NCI-H128 (cell line): ENCODE measurements around the gene PEAK1.
"Not testable (repeated sequence)": the region's sequence is repeated elsewhere in the genome, so short reads cannot be mapped to it uniquely, and the experiment has no call there.

ENCODE experiments used
- DNase-seq: peaks from one replicate; lab custom pipeline; 2025; ENCODE audit not compliant: unreplicated experiment; lab: John Stamatoyannopoulos, UW

Gene PEAK1

DNA sequence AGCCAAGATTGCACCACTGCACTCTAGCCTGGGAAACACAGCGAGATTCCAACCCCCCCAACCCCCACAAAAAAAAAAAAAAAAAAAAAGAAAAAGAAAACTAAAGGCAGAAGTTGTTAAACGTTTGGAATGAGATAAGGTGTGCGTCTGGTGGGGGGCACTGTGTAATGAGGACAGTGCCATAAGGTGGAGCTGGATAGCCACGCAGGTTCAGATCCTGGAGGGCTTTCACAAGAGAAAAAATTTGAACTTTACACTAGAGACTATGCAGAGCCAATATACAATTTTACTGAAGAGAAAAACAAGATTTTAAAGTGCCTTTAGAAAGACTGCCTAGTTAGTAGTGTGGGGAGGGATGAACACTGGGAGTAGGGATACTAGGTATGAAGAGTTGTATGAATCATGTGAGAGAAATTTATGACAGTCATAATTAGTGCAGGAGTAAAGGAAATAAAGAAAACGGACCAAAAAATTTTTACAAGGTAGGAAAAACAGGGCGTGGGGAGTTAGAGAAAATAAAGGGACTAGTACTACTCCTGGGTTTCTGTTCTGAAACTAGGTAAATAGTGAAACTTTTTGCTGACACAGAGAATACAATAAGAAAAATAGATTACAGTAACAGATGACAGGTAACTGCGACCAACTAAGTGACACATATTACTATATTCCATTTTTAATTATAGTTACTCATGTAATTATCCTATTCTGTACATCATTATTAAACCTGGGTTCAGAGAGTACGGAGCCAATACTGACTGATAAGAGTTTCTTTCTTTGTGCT lies 108.1 kb downstream of the PEAK1 start:
- no peak for DNase-seq

GRCh38 chr15:77311020-77311419 lies 108.9 kb downstream of the PEAK1 start:
- DNase-seq: no peak

- no peak for DNase-seq
These were observed 110.5 kb downstream of the PEAK1 start for GRCh38 chr15:77309392-77309791.

DNA sequence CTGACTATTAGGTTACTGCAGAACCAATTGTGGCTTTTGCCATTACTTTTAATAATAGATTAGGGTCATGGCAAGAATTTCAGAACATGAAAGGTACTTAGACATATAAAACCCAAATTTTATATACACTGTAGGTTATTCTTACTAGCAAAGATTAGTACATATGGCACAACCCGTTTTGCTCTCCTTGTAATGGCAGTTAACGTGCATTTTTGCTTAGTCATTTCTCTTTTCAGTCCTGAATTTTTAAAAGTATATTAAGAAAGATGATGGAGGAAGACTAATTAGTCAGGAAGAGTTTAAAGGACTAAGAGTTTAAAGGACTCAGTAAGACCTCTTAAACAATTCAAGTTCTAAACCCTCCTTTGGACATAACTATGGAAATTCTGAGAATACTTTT lies 114.0 kb downstream of the PEAK1 start:
- no peak for DNase-seq

GRCh38 chr15:77296773-77297337 lies 123.0 kb downstream of the PEAK1 start:
- no peak for DNase-seq

GRCh38 chr15:77295446-77295845 lies 124.5 kb downstream of the PEAK1 start:
- no peak for DNase-seq

DNA sequence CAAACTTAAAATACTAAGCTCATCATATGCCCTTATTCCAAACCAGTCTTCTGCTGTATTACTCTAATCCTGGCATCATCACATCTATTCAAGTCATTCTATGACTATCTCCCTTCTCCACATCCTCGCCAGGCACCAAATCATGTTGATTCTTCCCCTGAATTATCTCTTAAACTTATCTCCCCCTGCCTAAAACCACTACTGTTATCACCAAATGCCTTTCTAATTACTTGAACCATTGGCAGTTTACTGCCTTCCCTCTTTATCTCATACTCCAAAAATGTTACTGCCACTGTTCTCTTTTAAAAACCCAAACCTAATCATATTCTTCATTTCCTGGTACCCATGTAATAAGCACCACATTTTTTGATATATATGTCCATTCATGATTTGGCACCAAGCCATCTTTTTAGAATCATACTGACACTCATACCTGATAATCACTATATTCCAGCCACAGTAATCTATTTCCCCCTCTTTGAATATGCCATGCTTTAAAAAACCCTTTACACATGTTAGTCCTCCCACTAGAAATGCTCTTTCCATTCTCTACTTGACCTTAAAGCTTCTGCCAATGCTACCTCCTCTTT lies 126.8 kb downstream of the PEAK1 start:
- no peak for DNase-seq

GRCh38 chr15:77291107-77291506 lies 128.8 kb downstream of the PEAK1 start:
- DNase-seq: no peak

DNA sequence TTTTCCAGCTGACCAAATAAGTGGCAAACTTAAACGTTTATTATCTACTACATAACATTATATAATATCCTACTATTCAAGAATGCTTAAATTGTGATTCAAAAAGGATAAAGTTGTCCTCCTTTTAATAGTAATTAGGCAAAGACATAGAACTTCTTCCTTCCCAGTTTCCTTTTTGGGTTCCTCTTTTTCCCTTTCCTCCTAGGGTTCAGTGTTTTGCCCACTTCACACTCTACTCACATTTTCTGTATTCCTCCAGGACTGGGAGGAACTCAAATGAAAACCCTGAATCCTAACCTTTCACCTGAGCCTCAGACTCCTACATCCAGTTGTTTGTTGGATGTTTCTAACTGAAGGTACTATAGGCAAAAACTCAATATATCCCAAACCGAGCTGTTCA lies 132.5 kb downstream of the PEAK1 start:
- no peak for DNase-seq

GRCh38 chr15:77285057-77285997 lies 134.6 kb downstream of the PEAK1 start:
- DNase-seq: no peak

GRCh38 chr15:77282333-77282732 lies 137.6 kb downstream of the PEAK1 start:
- no peak for DNase-seq

GRCh38 chr15:77276943-77277342 lies 143.0 kb downstream of the PEAK1 start:
- DNase-seq: no peak

DNA sequence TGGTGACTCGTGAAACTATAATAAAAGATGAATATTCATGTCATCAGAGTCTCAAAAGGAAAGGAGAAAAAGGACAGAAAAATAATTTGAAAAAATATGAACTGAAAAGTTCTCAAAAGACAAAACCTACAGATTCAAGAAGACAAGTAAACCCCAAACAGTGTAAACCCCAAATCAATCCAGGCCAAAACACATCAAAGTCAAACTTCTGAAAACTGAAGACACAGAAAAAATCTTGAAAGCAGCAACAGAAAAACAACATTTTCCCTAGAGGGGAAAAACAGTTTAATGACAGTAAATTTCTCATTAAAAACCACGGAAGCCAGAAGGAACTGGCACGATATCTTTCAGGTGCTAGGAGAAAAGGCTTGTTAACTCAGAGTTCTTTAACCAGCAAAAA lies 143.8 kb downstream of the PEAK1 start:
- no peak for DNase-seq

DNA sequence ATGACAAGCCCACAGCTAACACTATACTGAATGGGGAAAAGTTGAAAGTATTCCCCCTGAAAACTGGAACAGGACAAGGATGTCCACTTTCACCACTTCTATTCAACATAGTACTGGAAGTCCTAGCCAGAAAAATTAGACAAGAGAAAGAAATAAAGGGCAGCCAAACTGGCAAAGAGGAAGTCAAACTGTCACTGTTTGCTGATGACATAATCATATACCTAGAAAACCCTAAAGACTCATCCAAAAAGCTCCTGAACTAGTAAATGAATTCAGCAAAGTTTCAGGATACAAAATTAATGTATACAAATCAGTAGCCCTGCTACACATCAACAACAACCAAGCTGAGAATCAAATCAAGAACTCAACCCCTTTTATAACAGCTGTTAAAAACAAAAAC lies 146.8 kb downstream of the PEAK1 start:
- DNase-seq: not testable (repeated sequence)

- DNase-seq: no peak
These were observed 153.1 kb downstream of the PEAK1 start for GRCh38 chr15:77266708-77267386.

DNA sequence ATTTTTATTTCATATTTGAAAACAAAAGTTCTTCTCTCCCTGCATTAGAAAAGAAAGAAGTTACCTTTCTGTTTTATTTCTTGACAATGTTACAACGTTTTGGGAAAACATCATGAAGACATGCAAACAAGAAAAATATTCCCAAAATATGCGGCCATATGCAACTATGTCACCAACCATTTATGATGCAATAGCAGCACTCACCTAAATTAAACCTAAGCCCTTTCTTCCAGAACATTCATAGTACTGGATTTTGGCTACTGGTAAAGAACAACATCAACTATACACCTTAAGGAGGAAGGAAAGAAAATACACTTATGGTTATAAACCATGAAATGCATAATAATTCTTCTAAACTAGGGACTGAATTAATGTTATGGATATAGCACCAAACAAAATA lies 164.5 kb downstream of the PEAK1 start:
- no peak for DNase-seq

DNA sequence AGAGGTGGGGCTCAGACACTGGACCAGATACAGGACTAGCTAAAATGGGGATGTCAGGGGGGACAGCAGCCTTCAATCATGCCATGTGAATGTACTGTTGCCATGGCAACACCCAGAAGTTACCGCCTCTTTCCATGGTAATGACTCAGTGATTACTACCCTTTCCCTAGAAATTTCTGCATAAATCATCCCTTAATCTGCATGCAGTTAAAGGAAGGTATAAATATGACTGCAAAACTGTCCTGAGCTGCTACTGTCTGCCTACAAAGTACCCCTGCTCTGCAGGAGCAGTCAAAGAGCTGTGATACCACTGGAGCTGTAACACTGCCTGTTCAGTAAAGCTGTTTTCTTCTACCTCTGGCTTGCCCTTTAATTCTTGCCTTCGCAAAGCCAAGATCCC lies 168.2 kb downstream of the PEAK1 start:
- no peak for DNase-seq

DNA sequence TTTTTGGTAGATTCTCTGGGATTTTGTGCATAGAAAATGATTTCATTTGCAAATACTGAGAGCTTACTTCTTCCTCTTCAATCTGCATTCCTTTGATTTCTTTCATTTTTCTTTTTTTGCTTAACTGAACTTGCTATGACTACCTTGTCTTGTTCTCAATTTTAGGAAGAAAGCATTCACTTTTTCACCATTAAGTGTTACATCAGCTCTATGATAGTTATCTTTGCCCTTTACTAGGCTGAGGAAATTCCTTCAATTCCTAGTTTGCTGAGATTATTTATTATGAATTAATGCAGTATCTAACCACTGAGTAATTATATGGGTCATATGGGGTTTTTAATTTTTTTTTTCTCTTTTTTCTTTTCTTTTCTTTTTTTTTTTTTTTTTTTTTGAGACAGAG lies 172.8 kb downstream of the PEAK1 start:
- DNase-seq: no peak

DNA sequence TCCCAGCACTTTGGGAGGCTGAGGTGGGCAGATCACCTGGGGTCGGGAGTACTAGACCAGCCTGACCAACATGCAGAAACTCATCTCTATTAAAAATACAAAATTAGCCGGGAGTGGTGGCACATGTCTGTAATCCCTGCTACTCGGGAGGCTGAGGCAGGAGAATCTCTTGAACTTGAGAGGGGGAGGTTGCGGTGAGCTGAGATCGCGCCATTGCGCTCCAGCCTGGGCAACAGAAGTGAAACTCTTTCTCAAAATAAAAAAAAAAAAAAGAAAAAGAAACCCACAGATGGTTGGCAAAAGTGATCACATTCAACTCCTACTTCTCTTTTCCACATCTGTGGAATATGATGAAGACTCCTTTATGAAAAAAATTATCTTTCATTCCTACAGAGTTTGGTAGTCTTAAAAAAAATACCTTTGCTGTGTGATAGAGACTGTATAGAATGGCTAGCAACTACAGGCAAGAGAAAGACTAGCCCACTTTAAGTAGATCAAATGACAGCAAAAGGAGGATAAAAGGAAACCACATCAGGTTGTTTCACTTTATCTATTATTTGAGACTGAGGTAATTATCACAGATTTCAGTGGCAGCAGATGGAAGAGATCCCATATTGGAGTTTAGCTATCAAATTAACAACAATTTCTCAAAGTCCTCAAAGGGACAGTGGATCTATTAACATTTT lies 176.0 kb downstream of the PEAK1 start:
- no peak for DNase-seq

- DNase-seq: no peak
These were observed 176.8 kb downstream of the PEAK1 start for GRCh38 chr15:77243135-77243534.
